ENCODE data around the gene GAL3ST1. TPM values are rescaled to one million over a fixed set of nuclear protein-coding genes. Genes with fewer than 3 reads are reported as not detected.

GAL3ST1 gene
- total and polyA plus RNA-seq, 2 of the 8 experiments (the other 6 are each of a cell fraction or from before 2014, with no cell fraction given): 11.0 to 32.5 TPM

DNA sequence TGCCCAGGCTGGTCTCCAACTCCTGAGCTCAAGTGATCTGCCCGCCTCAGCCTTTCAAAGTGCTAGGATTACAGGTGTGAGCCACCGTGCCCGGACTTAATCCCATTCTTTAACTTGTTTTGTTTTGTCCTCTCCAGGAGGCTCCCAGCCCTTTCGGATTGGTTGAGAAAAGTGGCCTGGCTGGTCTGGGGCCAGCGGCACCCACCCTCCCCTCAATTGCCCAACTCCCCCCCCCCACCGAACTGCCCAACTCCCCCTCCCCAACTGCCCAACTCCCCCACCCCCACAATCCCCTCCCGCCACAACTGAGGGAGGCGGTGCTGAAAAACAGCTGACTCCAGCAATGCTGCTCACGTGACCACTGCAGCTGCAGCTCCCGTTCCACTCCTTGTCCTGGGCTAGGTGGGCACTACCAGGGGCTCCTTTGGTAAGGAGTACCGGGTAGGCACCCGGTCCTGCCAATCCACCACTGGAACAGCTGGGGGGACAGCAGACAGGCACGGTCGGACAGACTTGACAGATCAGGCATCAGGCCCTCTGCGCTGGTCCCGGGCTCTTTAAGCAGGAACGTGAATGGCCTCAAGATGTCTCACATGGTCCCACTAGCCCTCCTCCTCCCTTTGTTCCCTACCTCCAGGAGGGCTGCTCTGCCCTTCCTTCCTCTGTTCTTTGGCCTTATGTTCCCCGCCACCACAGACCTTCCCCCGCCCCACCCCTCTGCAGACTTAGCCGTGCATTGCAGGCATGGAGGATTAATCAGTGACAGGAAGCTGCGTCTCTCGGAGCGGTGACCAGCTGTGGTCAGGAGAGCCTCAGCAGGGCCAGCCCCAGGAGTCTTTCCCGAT is 32.2 kb upstream of the GAL3ST1 start, which contains the start of gene TCN2 (continued):
- TF ChIP-seq, protein P1, sequence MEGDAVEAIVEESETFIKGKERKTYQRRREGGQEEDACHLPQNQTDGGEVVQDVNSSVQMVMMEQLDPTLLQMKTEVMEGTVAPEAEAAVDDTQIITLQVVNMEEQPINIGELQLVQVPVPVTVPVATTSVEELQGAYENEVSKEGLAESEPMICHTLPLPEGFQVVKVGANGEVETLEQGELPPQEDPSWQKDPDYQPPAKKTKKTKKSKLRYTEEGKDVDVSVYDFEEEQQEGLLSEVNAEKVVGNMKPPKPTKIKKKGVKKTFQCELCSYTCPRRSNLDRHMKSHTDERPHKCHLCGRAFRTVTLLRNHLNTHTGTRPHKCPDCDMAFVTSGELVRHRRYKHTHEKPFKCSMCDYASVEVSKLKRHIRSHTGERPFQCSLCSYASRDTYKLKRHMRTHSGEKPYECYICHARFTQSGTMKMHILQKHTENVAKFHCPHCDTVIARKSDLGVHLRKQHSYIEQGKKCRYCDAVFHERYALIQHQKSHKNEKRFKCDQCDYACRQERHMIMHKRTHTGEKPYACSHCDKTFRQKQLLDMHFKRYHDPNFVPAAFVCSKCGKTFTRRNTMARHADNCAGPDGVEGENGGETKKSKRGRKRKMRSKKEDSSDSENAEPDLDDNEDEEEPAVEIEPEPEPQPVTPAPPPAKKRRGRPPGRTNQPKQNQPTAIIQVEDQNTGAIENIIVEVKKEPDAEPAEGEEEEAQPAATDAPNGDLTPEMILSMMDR (IDR thresholded peaks at IDR 0.05; ENCODE audit: control extremely low read depth in 1 of 3, insufficient read depth in 1 of 3, low read depth in 1 of 3, low read length in 3 of 3): no peak
- no peak for TF ChIP-seq SP2 (IDR thresholded peaks at IDR 0.05; ENCODE audit: low read length)
- TF ChIP-seq CBX5 (IDR thresholded peaks at IDR 0.05; ENCODE audit: low read depth, low read length): no peak
- TF ChIP-seq, protein P2, sequence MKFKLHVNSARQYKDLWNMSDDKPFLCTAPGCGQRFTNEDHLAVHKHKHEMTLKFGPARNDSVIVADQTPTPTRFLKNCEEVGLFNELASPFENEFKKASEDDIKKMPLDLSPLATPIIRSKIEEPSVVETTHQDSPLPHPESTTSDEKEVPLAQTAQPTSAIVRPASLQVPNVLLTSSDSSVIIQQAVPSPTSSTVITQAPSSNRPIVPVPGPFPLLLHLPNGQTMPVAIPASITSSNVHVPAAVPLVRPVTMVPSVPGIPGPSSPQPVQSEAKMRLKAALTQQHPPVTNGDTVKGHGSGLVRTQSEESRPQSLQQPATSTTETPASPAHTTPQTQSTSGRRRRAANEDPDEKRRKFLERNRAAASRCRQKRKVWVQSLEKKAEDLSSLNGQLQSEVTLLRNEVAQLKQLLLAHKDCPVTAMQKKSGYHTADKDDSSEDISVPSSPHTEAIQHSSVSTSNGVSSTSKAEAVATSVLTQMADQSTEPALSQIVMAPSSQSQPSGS (IDR thresholded peaks at IDR 0.05; ENCODE audit: low read length): no peak
- peak; percentile 61 for TF ChIP-seq PHF8 (conservative IDR thresholded peaks at IDR 0.05; ENCODE audit: low read depth, low read length)
- no peak for TF ChIP-seq CBX8 (IDR thresholded peaks at IDR 0.05; ENCODE audit: borderline replicate concordance, low read depth, low read length)
- TF ChIP-seq RFX5 (IDR thresholded peaks at IDR 0.05; ENCODE audit: borderline replicate concordance, low read depth, low read length): no peak
- TF ChIP-seq POLR2A (IDR thresholded peaks at IDR 0.05; ENCODE audit: control extremely low read depth in 1 of 2, low read depth in 2 of 2, low read length in 2 of 2): peak; percentile 74 to 81
- TF ChIP-seq TCF12 (IDR thresholded peaks at IDR 0.05; ENCODE audit: low read depth, low read length): 0 out of 2 replicates have a peak, but pooled peaks have one; percentile 2
- no peak for TF ChIP-seq ZNF274 (IDR thresholded peaks at IDR 0.05; ENCODE audit: borderline replicate concordance, extremely low read depth, low read length)
- no peak for TF ChIP-seq SIRT6 (IDR thresholded peaks at IDR 0.05; ENCODE audit: low read length)
- TF ChIP-seq EZH2 (IDR thresholded peaks at IDR 0.05; ENCODE audit: low read depth, low read length, severe bottlenecking): no peak
- 0 out of 2 replicates have a peak, but pooled peaks have one; percentile 5 for TF ChIP-seq JUND (IDR thresholded peaks at IDR 0.05; ENCODE audit: low read length)
- TF ChIP-seq RAD21 (IDR thresholded peaks at IDR 0.05 in 1 of 2, conservative IDR thresholded peaks at IDR 0.05 in 1 of 2; ENCODE audit: low read depth in 2 of 2, low read length in 2 of 2): no peak
- no peak for TF ChIP-seq CEBPB (IDR thresholded peaks at IDR 0.05; ENCODE audit: low read depth, low read length)
- TF ChIP-seq KDM4A (IDR thresholded peaks at IDR 0.05; ENCODE audit: low read depth, low read length, severe bottlenecking): peak; percentile 95
- TF ChIP-seq, protein P3, sequence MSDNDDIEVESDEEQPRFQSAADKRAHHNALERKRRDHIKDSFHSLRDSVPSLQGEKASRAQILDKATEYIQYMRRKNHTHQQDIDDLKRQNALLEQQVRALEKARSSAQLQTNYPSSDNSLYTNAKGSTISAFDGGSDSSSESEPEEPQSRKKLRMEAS (IDR thresholded peaks at IDR 0.05): peak; percentile 84
- TF ChIP-seq RNF2 (IDR thresholded peaks at IDR 0.05; ENCODE audit: borderline replicate concordance, low read depth, low read length, missing control alignments, poor library complexity, severe bottlenecking): no peak

Data from H1 (cell line).